Right lung (tissue), 5 donors: Measurements from ENCODE around the gene NEURL1. TPM values are rescaled to one million over a fixed set of nuclear protein-coding genes. Genes with fewer than 3 reads are reported as not detected.
A peak's percentile ranks its signal among the peaks of the same experiment; 100 is the strongest.
"Not testable (repeated sequence)": the region's sequence is repeated elsewhere in the genome, so short reads cannot be mapped to it uniquely, and the experiment has no call there.

Experiments used
- DNase-seq, 2 donors: peaks; one replicate each; pipeline ENCODE4 v3.0.0-alpha.2; 2013
- polyA plus RNA-seq, 5 donors: library from polyadenylated mRNA; unstranded; fragments of 120-200 nt; gene quantifications; one replicate each; pipeline versions ENCODE4 v1.2.1 to v1.2.3, GENCODE V29; 2013; ENCODE audit warnings: inconsistent platforms in 1 of 5, low replicate concordance in 1 of 5; ENCODE audit not compliant: insufficient read length in 5 of 5, insufficient read depth in 1 of 5

Gene NEURL1
- polyA plus RNA-seq, 5 donors, result 0.99 to 2.7 (median 1.3) TPM

GRCh38 chr10:103605359-103606096 is 112.0 kb downstream of the NEURL1 start:
- DNase-seq, result no peak

GRCh38 chr10:103606097-103606438 is 112.6 kb downstream of the NEURL1 start:
- not testable (repeated sequence) for DNase-seq

GRCh38 chr10:103607051-103607450 is 113.5 kb downstream of the NEURL1 start:
- not testable (repeated sequence) for DNase-seq

GRCh38 chr10:103608056-103608455 is 114.6 kb downstream of the NEURL1 start:
- not testable (repeated sequence) for DNase-seq

- DNase-seq, result no peak
Measured at GRCh38 chr10:103609231-103610082, 116.0 kb downstream of the NEURL1 start.

- DNase-seq, result no peak
Measured at GRCh38 chr10:103610083-103610472, 116.6 kb downstream of the NEURL1 start.

GRCh38 chr10:103610921-103611511 is 117.5 kb downstream of the NEURL1 start:
- no peak for DNase-seq

GRCh38 chr10:103612462-103613365 is 119.2 kb downstream of the NEURL1 start:
- DNase-seq, result no peak

- DNase-seq, result no peak
Measured at GRCh38 chr10:103613616-103614015, 120.1 kb downstream of the NEURL1 start.

- no peak for DNase-seq
Measured at GRCh38 chr10:103614306-103615158, 121.0 kb downstream of the NEURL1 start.

GRCh38 chr10:103616705-103617601 is 123.4 kb downstream of the NEURL1 start:
- peak; percentile 73 to 82 for DNase-seq

GRCh38 chr10:103617602-103618385 is 124.3 kb downstream of the NEURL1 start:
- DNase-seq, result no peak

GRCh38 chr10:103618575-103619423 is 125.3 kb downstream of the NEURL1 start:
- peak; percentile 36 to 37 for DNase-seq

GRCh38 chr10:103619424-103620351 is 126.2 kb downstream of the NEURL1 start:
- DNase-seq, result no peak

- no peak for DNase-seq
Measured at GRCh38 chr10:103620352-103620740, 126.8 kb downstream of the NEURL1 start.
